GM19099 (cell line): ENCODE results near the gene ULK3.

Source experiments
- POLR2A ChIP-seq: IDR thresholded peaks from 3 replicates; pipeline ENCODE4 v1.6.1; 2011; ENCODE audit warnings: low read depth; ENCODE audit not compliant: insufficient read length; ENCODE audit errors: extremely low read depth

The ULK3 gene

DNA sequence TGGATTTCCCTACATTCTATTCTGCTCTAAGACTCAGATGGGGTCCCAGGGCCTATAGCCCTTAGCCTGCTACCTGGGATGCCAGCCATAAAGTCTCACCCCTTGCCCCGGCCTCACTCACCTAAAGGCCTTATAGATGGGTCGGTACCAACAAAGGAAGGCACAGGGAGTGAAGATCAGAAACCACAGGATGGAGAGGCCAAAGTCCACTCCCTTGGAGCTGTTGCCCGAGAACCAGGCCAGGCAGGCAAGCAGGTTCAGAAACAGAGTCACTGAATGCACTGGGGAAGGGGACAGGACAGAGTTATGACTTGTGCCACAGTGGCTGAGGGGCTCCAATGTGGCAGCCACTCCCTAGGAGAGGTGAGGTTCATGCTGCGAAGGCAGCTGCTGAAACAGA, 7.4 kb upstream of the ULK3 start:
- TF ChIP-seq POLR2A, result no peak

DNA sequence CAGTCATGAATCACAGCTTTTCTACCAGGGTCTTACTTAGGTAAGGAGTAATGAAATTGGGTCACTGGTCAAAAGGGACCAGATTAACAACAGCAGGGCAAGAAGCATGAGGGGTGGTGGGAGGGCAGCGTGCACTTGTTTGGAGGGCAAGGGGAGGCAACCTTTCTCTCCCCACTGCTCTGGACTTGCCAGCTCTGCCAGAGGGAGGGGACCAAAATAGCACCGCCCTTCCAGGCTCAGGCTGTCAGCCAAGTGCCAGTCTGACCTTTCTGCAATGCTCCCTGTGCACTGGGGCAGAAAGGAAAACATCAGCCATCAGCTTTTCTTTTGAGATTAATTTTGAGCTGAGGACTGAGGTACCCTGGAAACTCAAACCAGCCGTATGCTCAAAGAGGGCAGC, 4.5 kb upstream of the ULK3 start:
- TF ChIP-seq POLR2A, result no peak

DNA sequence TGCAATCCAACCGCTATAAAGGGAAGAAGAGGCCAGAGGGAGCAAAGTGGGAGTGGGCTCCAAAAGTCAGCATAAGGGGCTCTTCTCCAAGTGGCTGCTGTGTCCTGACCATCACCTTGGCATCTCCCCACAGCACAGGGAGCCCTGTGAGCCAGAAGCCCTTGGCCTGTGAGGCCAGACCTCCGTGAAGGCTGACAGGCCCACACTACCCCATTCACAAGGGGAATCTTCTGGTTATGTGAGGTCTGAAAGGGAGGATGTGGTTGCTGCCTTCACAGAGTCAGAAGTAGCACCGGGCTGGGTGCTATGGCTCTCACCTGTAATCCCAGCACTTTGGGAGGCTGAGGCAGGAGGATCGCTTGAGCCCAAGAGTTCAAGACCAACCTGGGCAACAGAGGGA, 2.6 kb upstream of the ULK3 start:
- TF ChIP-seq POLR2A, result no peak

DNA sequence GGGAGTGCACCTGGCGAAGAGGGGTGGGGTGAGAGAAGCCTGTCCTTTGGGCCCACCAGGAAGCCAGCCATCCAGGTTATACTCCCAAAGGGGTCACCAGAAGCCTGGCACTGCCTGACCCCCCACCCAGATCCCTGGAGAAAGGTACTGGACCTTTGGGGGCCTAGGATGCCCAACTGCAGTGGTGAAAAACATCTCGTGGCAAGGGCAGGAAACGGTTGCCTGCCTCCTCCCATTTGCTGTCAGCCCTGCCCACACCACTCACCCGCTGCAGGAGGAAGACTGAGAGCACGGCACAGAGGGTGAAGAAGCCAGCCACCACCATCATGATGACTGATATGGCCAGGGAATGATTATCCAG, 2.2 kb upstream of the ULK3 start:
- TF ChIP-seq POLR2A, result no peak

DNA sequence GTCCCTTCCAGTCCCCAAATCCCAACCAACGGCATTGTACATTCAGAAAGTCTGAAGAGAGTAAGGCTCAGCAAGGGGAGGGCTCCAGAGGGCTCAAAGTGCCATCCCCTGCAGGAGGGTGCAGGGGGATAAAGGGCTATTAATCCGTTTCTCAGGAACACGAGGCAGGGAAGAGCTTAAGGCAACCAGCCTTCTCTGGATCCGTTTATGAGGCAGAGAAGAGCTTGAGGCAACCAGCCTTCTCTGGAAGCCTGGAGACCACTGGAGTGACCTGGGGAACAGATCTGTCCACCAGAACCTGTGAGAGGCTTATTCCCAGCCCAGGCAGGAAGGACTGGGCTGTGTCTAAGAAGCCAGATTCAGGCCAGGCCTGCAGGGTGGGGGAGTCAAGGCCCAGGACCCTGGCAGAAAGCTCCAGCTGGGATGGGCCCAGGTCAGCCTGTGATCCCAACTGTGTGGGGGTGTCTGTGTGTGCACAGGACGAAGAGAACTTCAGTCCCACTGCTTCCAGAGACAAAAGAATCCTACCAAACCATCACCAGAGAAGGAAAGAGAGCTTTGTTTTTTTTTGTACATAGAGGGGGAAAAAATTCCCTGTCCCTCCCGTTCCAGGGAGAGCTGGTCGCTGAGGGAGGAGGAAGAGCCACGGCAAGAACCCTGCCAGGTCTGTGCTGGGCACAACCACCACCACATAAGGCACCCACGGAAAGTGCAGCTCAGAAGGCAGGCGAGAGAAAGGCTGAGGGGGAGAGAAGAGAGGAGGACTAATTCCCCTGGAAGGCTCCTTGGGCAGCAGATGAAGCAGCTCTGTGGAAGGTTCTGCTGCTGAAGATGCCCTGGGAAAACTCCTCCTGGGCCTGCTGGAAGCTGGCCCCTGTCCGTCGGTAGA, 1.6 kb upstream of the ULK3 start:
- TF ChIP-seq POLR2A, result no peak

DNA sequence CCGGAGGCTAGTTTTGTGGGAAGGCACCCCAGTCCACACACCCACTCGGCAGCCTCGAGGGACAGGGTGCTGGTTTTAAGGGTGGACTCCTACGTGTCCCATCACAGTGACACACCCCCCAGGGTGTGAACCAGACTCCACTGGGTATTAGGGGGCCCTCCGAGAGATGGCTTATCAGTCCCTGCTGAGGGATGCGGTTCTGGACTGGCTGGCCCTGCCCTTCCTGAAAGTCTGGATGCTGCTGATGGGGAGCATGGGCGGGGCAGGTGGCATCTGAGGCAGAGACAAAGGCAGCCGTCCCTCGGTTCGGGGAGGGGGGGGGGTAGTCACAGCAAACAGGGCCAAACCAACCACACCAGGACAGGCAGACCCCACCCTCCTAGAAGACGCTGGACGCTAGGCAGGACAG, 939 bp upstream of the ULK3 start:
- no peak for TF ChIP-seq POLR2A

DNA sequence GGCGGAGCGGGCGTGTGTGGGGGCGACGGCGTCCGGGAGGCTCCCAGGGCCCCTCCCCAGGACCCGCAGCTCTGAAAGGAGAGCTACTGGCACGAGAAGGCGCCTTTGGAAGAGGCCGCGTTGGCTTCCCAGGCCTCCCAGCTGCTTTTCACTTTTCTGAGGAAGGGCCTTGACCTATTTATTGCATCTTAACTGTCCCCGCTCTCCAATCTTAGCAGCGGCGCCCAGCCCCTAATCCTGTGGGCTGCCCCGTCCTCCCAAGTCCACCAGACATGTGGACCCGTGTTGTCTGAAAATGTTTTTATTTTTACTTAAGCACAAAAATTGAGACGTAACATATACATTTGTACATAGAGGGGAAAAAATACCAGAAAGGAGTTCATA, 481 bp upstream of the ULK3 start:
- TF ChIP-seq POLR2A, result no peak

DNA sequence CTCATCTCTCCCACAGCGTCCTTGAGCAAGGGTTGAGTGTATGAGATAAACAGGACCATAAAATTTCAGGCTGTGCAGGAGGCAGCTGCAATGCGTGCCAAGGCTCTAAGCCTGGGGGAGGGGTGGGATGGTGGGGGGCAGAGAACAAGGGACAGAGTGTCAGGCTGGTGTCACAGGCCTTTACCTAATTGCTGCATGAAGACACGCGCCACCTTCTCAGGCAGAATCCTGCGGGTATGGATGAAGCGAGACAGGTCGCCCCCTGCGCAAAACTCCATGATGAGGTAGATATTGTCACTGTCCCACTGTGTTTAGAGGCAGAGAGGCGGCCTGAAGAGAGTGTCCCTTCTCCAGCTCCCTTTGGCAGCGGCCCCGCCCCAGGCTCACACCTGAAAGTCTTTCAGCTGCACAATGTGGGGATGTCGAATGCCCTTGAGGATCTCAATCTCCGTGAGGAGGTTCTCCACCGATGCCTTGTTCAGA, 1.0 kb downstream of the ULK3 start:
- TF ChIP-seq POLR2A, result no peak

DNA sequence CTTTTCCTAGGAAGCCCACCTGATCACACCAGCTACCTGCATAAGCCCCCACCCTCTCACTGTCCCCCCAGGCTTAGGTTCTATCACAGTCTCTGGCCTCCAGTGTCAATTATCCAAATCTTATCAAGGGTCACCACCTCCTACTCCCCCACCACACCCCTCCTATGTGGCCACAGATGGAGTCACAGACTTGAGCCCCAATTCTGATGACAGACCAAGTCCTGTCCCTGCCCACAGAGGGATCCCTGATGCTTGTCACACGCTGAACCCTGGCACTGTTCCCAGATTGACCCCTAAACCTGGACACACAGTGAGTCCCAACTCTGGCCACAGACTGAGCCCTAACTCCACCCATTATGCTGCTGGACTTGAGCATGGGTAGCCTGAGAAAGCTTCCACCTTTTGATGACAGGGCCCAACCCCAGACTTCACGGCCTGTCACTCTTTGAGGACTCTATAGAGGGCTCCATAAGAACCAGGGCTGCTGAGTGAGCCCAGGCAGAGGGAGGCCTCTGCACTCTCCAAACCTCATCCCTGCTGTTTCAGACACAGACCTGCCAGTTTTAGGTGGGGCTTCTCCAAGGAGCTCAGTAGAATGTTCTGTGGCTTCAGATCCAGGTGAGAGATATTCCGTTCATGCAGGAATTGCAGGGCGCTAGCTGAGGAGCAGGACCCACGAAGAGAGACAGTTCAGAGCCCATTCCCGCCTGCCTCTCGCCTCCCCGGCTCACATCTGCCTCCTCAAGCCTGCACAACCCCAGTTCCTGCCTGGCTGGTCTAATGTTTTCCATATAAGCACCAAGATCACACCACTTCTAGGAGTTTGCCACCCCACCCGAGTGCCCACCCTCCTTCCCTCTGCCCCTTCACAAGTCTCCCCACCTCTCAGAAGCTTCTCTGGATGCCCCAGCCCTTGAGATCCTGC, 1.8 kb downstream of the ULK3 start:
- TF ChIP-seq POLR2A, result no peak

DNA sequence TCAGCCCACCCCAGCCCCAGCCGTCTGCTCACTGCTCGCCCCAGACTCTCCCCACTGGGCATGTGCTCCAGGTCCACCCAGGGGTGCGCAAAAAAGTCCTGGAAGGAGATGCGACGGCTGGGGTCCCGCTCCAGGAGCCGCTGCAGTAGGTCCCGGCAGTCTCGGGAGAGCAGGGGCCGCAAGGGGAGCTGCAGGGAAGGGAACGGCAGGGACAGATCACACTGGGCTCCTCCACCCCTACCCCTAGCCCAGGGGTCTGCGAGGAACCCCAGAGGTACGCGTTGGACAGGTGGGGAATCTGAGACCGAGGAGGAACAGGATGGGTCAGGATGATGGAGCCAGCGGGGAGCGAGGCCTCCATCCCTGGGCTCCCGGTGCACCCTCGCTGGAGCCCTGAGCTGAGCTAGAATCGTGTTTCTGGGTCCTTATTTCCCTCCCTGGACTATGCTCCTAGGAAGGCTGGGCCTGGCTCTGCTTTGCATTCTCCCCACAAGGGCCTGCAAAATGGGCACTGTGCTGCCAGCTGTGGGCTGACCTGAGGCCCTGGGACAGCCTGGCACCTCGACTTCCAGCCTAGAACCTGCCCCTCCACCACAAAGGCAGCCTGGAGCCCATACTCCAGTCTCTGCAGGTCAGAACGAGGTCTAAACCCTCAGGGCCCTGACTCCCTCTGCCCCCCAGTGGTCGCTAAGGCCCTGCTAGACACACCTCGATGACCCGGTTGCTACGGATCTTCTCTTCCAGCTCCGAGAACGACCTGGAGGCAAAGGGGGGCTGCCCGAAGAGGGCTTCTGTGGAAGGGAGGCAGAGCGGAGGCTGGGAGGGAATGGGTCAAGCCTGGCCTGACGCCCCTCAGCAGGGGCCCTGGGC, 3.2 kb downstream of the ULK3 start:
- no peak for TF ChIP-seq POLR2A

DNA sequence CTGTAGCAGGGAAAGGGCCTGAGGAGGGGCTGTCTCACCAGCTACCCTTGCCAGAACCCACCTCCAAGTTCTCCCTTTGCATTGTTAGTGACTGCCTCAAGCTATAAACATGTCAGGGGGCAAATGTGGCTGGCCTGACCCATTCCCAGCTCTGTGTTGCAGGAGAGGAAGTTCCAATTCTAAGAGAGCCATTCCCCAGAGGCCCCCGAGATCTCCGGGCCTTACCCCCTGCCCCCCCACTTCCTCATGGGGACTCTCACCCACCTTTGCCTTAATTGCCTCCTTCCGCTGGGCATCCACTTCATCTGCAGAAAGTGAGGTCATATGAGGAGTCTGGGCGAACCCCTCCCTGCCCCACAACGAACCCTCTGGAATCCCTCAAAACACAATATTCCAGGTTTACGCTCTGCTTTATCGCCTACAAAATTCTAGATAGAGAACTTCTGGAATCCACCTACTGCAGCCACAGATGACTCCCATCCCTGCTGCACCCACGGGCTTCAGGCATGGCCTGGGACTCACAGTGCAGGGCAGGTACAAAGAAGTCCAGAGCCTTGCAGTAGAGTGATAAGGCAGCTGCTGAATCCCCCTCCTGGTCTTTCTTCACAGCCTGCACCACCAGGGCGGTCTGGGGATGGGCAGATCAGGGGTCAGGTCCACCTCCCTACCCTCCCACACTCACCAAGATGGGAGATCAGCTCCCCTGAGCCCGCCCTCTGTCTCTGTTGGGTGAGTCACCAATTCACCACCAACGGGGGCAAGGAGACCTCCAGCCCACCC, 4.0 kb downstream of the ULK3 start:
- no peak for TF ChIP-seq POLR2A

DNA sequence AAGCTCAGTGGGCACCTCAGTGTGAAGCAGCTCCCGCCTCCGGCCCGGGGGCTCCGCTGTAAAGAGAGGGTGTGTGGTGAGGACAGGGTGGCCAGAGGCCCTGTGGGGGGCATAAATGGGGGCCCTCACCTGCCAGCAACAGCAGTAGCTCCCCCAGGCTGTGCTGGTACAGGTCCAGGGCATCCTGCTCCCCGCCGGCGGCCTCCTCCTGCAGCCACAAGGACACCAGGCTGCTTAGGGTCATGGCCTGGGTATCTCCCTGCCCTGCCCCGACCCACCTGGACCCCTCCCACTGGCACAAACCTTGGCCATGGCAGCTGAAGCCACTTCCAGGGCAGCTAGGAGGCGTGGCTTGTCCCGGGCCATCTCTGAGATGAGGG, 4.8 kb downstream of the ULK3 start:
- TF ChIP-seq POLR2A, result no peak

DNA sequence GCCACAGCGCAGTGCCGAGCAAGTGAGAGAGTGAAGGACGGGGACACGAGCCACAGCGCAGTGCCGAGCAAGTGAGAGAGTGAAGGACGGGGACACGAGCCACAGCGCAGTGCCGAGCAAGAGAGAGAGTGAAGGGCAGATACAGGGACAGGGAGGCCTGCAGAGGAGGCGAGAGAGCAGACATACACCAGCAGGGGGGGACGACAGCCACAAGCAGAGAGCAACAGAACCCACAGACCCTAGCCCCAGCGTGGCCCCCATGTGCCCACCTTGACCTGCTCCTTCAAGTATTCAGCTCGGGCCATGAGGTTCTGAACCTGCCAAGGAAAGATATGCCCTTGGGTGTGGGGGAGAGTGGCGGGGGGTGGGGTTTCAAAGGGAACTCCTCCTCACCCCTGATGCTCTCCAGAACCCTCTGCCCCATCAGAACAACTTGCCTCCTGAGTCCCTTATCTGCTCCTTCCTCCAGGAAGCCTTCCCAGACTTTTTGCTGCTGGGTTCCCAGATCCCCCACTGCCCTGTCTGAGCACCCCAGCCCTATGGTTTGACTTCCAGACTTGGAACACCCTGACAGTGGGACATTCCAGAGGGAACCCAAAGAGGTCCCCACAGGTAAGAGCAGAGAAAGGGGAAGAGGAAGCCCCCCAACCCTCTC, 5.3 kb downstream of the ULK3 start:
- no peak for TF ChIP-seq POLR2A

DNA sequence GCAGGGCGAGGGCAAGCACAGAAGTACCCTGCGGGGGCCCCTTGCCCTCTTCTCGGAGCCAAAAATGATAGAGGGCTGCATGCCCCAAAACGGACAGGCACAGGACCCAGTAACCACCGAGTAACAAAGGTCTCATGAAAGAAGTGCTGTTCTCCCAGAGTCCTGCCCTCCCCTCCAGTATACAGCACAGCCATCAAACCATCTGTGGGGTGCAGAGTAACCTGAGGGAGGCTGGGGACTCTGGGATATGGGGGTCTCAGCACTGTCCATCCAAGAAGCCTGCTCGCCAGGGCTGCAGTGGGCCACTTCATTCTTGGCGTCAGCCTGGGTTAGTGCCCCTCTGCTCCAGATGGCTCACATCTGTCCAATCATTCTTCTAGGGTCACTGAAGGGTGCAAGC, 6.1 kb downstream of the ULK3 start:
- no peak for TF ChIP-seq POLR2A

DNA sequence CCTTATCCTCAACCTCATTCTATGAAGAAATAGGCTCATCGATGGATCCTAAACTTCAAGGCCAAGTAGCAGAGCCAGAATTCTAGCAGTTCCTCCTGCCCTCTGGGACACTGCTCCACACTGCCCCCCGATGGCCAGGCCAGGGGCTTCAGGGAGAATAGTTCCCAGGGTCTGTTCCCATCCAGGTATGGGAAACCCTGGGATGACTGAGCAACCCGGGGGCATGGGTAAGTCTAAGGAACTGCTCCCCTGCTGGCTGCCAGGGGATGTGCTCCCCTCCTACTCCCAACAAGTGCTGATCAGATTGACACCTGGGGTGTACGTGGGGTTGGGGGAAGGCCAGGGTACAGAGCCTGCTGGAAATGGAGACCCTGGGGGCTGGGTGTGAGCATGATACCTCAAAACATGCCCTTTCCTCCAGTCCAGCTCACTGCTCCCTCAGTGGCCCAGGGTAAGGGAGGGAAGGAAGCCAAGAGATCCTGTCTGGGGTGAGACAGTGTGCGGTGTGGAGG, 7.6 kb downstream of the ULK3 start:
- TF ChIP-seq POLR2A, result no peak
